Esophagus muscularis mucosa (tissue), 4 donors: Measurements from ENCODE around the gene CELSR1. TPM values are rescaled to one million over a fixed set of nuclear protein-coding genes. Genes with fewer than 3 reads are reported as not detected.

Experiments used
- DNase-seq: peaks from one replicate; pipeline ENCODE4 v3.0.0-alpha.2; 2017; ENCODE audit errors: extremely low spot score
- H3K27ac ChIP-seq, 4 donors: fragments of 200-600 bp; sonication (generic); replicated peaks in 1 of 4; 1 replicate in 3 of 4; 2 replicates in 1 of 4; pipeline ENCODE4 v1.5.1; 2016 to 2019; ENCODE audit warnings: mild to moderate bottlenecking in 1 of 4
- H3K27me3 ChIP-seq, 4 donors: fragments of 200-600 bp; sonication (generic); one replicate each; pipeline versions ENCODE4 v1.5.1 to v1.6.0; 2016 to 2019
- H3K36me3 ChIP-seq, 4 donors: fragments of 200-600 bp; sonication (generic); one replicate each; pipeline ENCODE4 v1.5.1; 2016 to 2019
- H3K4me1 ChIP-seq, 4 donors: fragments of 200-600 bp; sonication (generic); one replicate each; pipeline ENCODE4 v1.5.1; 2016 to 2019
- H3K4me3 ChIP-seq, 4 donors: fragments of 200-600 bp; sonication (generic); 1 replicate in 2 of 4; 2 replicates in 2 of 4; pipeline ENCODE4 v1.5.1; 2016 to 2019; ENCODE audit warnings: mild to moderate bottlenecking in 4 of 4, moderate library complexity in 1 of 4
- H3K9me3 ChIP-seq, 4 donors: fragments of 200-600 bp; sonication (generic); 1 replicate in 3 of 4; 2 replicates in 1 of 4; pipeline ENCODE4 v1.5.1; 2016 to 2019
- CTCF ChIP-seq, 3 experiments: fragments of 200-600 bp in 2 of 3; fragments of 450-650 bp in 1 of 3; sonication (generic) in 2 of 3; IDR thresholded peaks; one replicate each; pipeline ENCODE4 v1.5.1; 2017 to 2019; ENCODE audit warnings: antibody characterized with exemption in 3 of 3, mild to moderate bottlenecking in 2 of 3, moderate library complexity in 1 of 3
- EP300 ChIP-seq: sonication (generic); formaldehyde crosslinking; IDR thresholded peaks from one replicate; pipeline ENCODE4 v1.6.1; 2017; ENCODE audit warnings: antibody characterized with exemption
- POLR2A ChIP-seq: fragments of 450-650 bp; IDR thresholded peaks from one replicate; pipeline ENCODE4 v1.6.1; 2017; ENCODE audit warnings: antibody characterized with exemption, moderate library complexity, mild to moderate bottlenecking, low read depth
- POLR2AphosphoS5 ChIP-seq, 2 donors: sonication (generic); formaldehyde crosslinking; IDR thresholded peaks; one replicate each; pipeline ENCODE4 v1.6.1; 2017; ENCODE audit warnings: antibody characterized with exemption in 2 of 2
- WGBS: methylation state at CpG from one replicate; pipeline ENCODE4 v1.1.5; 2018; 5-methylcytosine and 5-hydroxymethylcytosine counted together
- intact Hi-C: fragments of 100-400 bp; cut with DNase I; formaldehyde crosslinking; loops from one replicate; pipeline ENCODE4 v1.15.1; 2023
- total RNA-seq, 4 donors: library from RNA; depleted of rRNA; stranded (reverse); fragments of >200 nt; gene quantifications; one replicate each; pipeline versions ENCODE4 v1.1.0 to v1.2.1, GENCODE V29; 2016

The CELSR1 gene
- total RNA-seq, 4 donors from 2014 or later: 2.5 to 2.7 (median 2.6) TPM

GRCh38 chr22:46453829-46454503, 83.5 kb downstream of the CELSR1 start:
- Histone ChIP-seq H3K4me1 (peaks cover 0 to 15% (median 0%) of the 10 kb centered on the region in 4 donors), H3K27me3 (peaks cover 0 to 21% (median 0%) of the 10 kb centered on the region in 4 donors), H3K36me3 (no peaks in the 10 kb centered on the region), H3K9me3 (no peaks in the 10 kb centered on the region), H3K4me3 (no peak overlapping the region), H3K27ac (no peak overlapping the region)
- intact Hi-C loops: no loop called here
- DNase-seq: no peak
- WGBS: 82% methylated on average over 21 of the region's 24 CpGs
- no peak for TF ChIP-seq EP300
- no peak for TF ChIP-seq POLR2AphosphoS5 (IDR thresholded peaks at IDR 0.05)
- TF ChIP-seq POLR2A: no peak
- no peak for TF ChIP-seq CTCF (IDR thresholded peaks at IDR 0.05)

DNA sequence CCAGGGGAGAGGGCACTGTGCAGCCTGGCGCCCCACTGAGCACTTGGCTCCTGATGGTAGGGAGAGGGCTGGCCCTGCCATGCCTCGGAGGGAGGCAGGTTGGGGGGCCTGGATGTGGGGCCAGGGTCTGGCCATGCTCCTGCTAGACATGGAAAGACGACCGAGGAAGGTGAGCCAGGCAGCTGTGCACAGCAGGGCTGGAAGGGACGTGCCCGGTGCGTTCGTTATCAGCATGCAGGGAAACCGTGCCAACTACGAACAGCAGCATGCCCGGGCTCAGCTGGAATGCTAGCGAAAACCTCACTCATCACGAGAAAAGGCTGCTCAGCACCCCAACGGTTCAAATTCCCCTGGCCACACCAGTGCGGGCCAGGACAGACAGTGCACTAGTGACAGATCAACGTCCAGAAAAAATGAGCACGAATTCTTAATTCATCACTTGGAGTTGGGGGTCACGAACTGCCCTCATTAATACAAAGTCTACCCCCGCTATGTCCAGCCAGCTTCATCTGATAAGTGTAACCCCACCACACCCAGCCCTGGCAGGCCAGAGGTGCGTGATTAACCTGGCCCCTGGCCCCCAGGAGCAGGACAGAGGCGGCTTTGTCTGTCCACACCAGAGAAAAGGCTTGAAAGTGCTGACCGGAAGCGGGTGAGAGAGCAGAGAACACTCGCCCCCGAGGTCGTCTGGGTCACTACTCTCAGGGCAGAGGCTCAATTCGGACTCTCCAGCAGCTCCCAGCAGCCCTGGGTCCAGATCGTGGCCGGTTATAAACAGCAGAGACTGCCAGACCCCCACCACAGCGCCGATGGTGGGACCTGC, 84.2 kb downstream of the CELSR1 start:
- WGBS: 78% methylated on average over 31 of the region's 31 CpGs
- peaks cover 0 to 22% (median 0%) of the 10 kb centered on the region in 4 donors for H3K27me3 ChIP-seq

GRCh38 chr22:46452195-46453005, 85.0 kb downstream of the CELSR1 start:
- Histone ChIP-seq H3K27ac (no peak overlapping the region), H3K36me3 (no peaks in the 10 kb centered on the region), H3K27me3 (peaks cover 0 to 28% (median 0%) of the 10 kb centered on the region in 4 donors), H3K4me3 (no peak overlapping the region), H3K9me3 (no peaks in the 10 kb centered on the region), H3K4me1 (peaks cover 0 to 15% (median 0%) of the 10 kb centered on the region in 4 donors)
- WGBS: 86% methylated on average over 9 of the region's 16 CpGs
- TF ChIP-seq POLR2AphosphoS5 (IDR thresholded peaks at IDR 0.05) (no peak), EP300 (no peak), CTCF (IDR thresholded peaks at IDR 0.05) (no peak), POLR2A (no peak)
- DNase-seq: no peak
- intact Hi-C loops: no loop called here

More for the DNA sequence above, 84.2 kb downstream of the CELSR1 start:
- intact Hi-C loops: no loop called here
- TF ChIP-seq EP300: no peak
- no peak for TF ChIP-seq POLR2AphosphoS5 (IDR thresholded peaks at IDR 0.05)
- TF ChIP-seq CTCF (IDR thresholded peaks at IDR 0.05): no peak
- Histone ChIP-seq H3K9me3 (no peaks in the 10 kb centered on the region), H3K27ac (no peak overlapping the region), H3K36me3 (no peaks in the 10 kb centered on the region), H3K4me1 (peaks cover 0 to 15% (median 0%) of the 10 kb centered on the region in 4 donors), H3K4me3 (no peak overlapping the region)
- DNase-seq: no peak

- Histone ChIP-seq H3K4me1 (peaks cover 0 to 15% (median 0%) of the 10 kb centered on the region in 4 donors), H3K4me3 (no peak overlapping the region), H3K27ac (no peak overlapping the region), H3K27me3 (peaks cover 0 to 28% (median 0%) of the 10 kb centered on the region in 4 donors), H3K36me3 (no peaks in the 10 kb centered on the region), H3K9me3 (no peaks in the 10 kb centered on the region)
- WGBS: 90% methylated on average over 12 of the region's 12 CpGs
- TF ChIP-seq POLR2AphosphoS5 (IDR thresholded peaks at IDR 0.05): no peak
- no peak for TF ChIP-seq POLR2A
- TF ChIP-seq EP300: no peak
- TF ChIP-seq CTCF (IDR thresholded peaks at IDR 0.05): no peak
- intact Hi-C loops: no loop called here
- no peak for DNase-seq
Observed at GRCh38 chr22:46451741-46452140, 85.7 kb downstream of the CELSR1 start.
